Kidney tubule cell (primary cell): ENCODE results near the gene DDX25.

Source experiments
- DNase-seq: peaks from one replicate; pipeline ENCODE4 v3.0.0-alpha.2; 2018; ENCODE audit warnings: low spot score

DDX25 gene

GRCh38 chr11:125977333-125977732 lies 73.0 kb downstream of the DDX25 start:
- DNase-seq, result no peak

GRCh38 chr11:125978181-125978716 lies 73.9 kb downstream of the DDX25 start:
- DNase-seq, result no peak
